IPS DF 6.9 (cell line): ENCODE measurements around the gene SLX4IP.

Experiments used
- DNase-seq: peaks from one replicate; pipeline ENCODE4 v3.0.0-alpha.2; 2013; ENCODE audit warnings: low read depth, low spot score
- H3K27ac ChIP-seq: one replicate; pipeline ENCODE4 v1.5.1; 2013; ENCODE audit warnings: low read length, control low read depth
- H3K27me3 ChIP-seq: 2 replicates; pipeline ENCODE4 v1.6.1; 2013; ENCODE audit warnings: mild to moderate bottlenecking, low read length; ENCODE audit not compliant: control insufficient read depth, insufficient read depth
- H3K36me3 ChIP-seq: 2 replicates; pipeline ENCODE4 v1.6.1; 2013; ENCODE audit warnings: low read length; ENCODE audit not compliant: control insufficient read depth, insufficient read depth
- H3K4me1 ChIP-seq: 2 replicates; pipeline ENCODE4 v1.6.1; 2013; ENCODE audit warnings: low read length; ENCODE audit not compliant: control insufficient read depth, insufficient read depth
- H3K4me3 ChIP-seq: 2 replicates; pipeline ENCODE4 v1.5.1; 2013; ENCODE audit warnings: mild to moderate bottlenecking, low read length
- H3K9me3 ChIP-seq: 2 replicates; pipeline ENCODE4 v1.6.1; 2013; ENCODE audit warnings: low read length, inconsistent platforms; ENCODE audit not compliant: control insufficient read depth, insufficient read depth
- WGBS: extraction: QIAGEN DNeasy Blood & Tissue Kit; methylation state at CpG from one replicate; pipeline ENCODE4 v1.1.7; 2013; ENCODE audit warnings: mixed read lengths, missing lambda C conversion rate; ENCODE audit not compliant: insufficient read length, insufficient coverage; 5-methylcytosine and 5-hydroxymethylcytosine counted together

The SLX4IP gene

DNA sequence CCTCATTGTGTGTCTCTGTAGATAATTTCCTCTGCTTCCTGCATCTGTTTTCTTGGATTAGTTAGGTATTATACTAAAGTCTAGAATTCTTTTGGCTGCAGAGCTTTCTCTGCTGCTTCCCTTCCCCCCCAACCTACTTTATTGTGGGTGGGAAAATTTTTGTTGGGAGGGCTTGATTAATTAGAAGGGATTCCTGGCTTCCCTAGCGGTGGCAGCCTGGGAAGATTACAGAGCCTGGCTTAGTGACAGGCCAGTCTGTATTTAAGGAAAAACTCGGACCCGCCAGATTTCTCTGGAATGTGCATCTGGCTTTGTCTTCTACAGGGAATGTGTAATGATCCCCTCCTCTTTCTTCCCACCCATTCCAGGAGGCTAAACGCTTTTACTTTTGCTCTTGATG lies 31.2 kb downstream of the SLX4IP start:
- H3K4me3 ChIP-seq = no peak overlapping the region
- no peaks in the 10 kb centered on the region for H3K27me3 ChIP-seq
- no peak for DNase-seq
- H3K36me3 ChIP-seq = no peaks in the 10 kb centered on the region; the same call in 1 of the 2 replicates
- H3K27ac ChIP-seq = no peak overlapping the region
- no CpG with 5 or more reads among the region's 4 CpGs for WGBS
- peaks cover 2% of the 10 kb centered on the region; the same call in 1 of the 2 replicates for H3K4me1 ChIP-seq
- no peaks in the 10 kb centered on the region; the same call in 1 of the 2 replicates for H3K9me3 ChIP-seq

DNA sequence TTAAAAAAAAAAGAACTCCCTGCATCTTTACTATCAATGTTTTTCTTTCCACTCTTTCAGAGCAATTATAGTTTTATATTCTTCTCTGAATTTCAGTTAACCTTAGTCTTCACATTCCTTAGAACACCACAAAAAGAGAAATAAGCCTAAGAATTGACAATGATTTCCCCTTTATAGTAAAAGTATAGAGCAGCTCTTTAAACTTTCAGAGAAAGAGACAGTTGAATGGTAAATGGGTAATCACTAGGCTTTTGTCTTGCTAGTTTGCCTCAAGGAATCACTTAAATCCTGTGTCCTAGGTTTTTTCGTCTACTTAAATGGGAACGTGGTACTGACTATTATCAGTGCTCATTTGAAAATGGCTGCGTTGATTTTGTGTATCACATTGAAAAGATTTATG lies 31.8 kb downstream of the SLX4IP start:
- no peak for DNase-seq
- no peaks in the 10 kb centered on the region for H3K9me3 ChIP-seq
- no peak overlapping the region for H3K4me3 ChIP-seq
- peaks cover 2% of the 10 kb centered on the region; the same call in 1 of the 2 replicates for H3K4me1 ChIP-seq
- no CpG with 5 or more reads among the region's 3 CpGs for WGBS
- H3K27ac ChIP-seq = no peak overlapping the region
- H3K27me3 ChIP-seq = no peaks in the 10 kb centered on the region
- no peaks in the 10 kb centered on the region; the same call in 1 of the 2 replicates for H3K36me3 ChIP-seq

DNA sequence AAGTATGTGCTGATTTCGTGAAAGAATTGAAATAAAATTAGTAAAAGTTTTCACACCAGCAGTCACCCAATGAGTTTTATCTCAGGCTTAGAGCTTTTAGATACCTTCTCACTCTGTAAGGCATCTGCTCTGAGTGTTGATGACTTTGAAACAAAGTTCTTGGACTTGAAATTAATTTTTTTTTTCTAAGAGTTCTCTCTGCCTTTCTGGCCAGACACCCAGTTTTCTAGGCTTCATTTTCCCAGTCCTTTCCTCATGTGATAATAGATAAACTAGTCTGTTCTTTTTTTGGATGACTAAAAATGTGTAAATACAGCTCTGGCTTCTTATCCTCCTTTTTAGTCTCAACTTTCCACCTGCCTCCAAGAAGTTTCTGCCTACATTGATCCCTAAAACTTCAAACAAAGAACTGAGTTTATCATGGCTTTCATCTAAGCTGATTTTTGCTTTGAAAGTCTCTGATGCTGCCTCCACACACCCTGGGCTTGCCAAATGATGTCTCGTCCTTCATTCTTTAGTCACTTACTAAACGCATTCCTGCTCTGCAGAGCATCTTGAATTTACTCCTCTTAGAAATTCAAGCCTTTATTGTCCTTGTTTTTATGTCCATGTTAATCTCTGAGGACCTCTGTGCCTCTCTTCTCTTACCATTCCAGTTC lies 32.7 kb downstream of the SLX4IP start:
- no CpG with 5 or more reads among the region's 3 CpGs for WGBS
- no peak for DNase-seq
- H3K4me1 ChIP-seq = peaks cover 2% of the 10 kb centered on the region; the same call in 1 of the 2 replicates
- H3K9me3 ChIP-seq = no peaks in the 10 kb centered on the region
- no peaks in the 10 kb centered on the region for H3K36me3 ChIP-seq
- H3K4me3 ChIP-seq = no peak overlapping the region
- H3K27me3 ChIP-seq = no peaks in the 10 kb centered on the region
- no peak overlapping the region for H3K27ac ChIP-seq

DNA sequence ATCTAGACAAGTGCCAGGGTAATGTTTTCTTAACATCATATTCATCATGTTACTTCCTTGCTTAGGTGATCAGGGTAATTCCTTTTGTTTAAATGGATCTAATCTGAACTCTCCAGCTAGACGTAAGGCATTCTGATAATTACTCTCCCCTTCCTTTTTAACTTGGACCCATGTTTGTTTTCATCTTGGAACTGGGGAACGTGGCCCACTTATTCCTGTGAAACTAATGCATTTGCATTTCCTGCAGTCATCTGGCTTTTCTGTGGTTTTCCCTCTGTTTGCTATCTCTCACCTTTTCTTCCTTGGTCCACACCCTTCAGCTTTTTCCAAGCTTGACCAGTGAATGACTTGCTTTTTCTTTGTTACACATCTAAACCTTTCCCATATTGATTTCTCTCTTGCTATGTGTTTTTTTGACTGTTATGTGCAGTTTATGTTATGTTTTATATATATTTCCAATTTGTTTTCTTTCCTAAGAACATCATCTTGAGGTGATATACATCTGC lies 33.3 kb downstream of the SLX4IP start:
- Histone ChIP-seq H3K9me3 (no peaks in the 10 kb centered on the region), H3K27me3 (no peaks in the 10 kb centered on the region), H3K36me3 (no peaks in the 10 kb centered on the region), H3K4me1 (peaks cover 2% of the 10 kb centered on the region; the same call in 1 of the 2 replicates), H3K4me3 (no peak overlapping the region), H3K27ac (no peak overlapping the region)
- no peak for DNase-seq
- no CpG with 5 or more reads among the region's 2 CpGs for WGBS

DNA sequence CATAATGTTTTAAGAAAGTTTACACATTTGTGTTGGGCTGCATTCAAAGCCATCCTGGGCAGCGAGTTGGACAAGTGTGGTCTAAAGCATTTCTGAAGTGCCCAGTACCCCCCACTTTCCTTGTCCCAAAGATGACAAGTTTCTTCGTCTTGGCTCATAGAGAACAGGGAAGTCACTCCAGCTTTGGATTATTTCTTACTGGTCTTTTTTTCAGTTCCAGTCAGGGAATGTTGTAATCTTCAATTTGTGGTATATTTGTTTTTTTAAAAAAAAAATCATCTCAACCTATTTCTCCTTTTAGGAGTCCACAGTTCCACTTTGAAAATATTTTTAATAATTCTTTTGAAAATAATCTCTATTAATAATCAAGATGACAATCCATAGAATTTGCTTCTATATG lies 34.0 kb downstream of the SLX4IP start:
- H3K27ac ChIP-seq = no peak overlapping the region
- no peak for DNase-seq

DNA sequence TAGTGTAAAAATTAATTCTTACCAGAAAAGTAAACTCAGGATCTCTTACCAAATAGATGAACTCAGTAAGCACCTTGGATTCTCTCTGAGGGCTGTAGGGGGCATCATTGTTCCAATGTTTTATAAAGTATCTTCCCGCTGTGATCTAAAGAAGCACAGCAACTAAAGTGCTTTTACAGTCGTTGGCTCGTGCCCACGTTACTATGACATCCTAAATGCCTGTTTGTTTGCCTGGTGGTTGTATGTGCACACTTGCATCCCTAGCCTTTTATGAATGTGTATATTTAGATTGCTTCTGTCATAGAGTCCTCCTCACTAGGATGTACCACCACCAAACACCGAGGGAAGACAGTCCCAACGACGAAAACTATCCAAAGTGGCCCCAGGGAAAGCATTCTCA lies 34.5 kb downstream of the SLX4IP start:
- no peak for DNase-seq
- no peaks in the 10 kb centered on the region for H3K27me3 ChIP-seq
- no peak overlapping the region for H3K27ac ChIP-seq
- H3K9me3 ChIP-seq = no peaks in the 10 kb centered on the region
- H3K4me3 ChIP-seq = no peak overlapping the region
- no peaks in the 10 kb centered on the region for H3K36me3 ChIP-seq
- no CpG with 5 or more reads among the region's 7 CpGs for WGBS
- peaks cover 2% of the 10 kb centered on the region; the same call in 1 of the 2 replicates for H3K4me1 ChIP-seq

More for the DNA sequence above, 34.0 kb downstream of the SLX4IP start:
- no peak overlapping the region for H3K4me3 ChIP-seq
- peaks cover 2% of the 10 kb centered on the region; the same call in 1 of the 2 replicates for H3K4me1 ChIP-seq
- H3K36me3 ChIP-seq = no peaks in the 10 kb centered on the region
- H3K27me3 ChIP-seq = no peaks in the 10 kb centered on the region
- H3K9me3 ChIP-seq = no peaks in the 10 kb centered on the region
- WGBS = no CpG with 5 or more reads among the region's 2 CpGs

DNA sequence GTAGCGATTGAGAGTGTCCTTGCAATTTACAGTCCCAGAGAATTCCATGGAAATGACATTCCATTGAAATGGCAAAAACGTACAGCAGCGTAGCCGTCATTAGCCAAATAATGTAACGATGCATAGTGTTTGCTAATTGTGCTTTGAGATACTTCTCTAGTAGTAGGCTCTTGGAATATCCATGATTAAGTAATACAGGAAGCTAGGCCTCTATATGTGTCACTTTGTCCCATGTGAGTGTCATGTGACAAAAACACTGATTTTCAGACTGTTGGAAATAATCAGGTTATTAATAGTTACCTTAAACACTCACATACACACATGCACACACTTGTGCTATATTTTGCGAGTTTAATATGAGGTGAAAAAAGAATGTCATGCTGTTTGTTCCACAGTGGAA lies 35.2 kb downstream of the SLX4IP start:
- Histone ChIP-seq H3K9me3 (no peaks in the 10 kb centered on the region), H3K4me3 (no peak overlapping the region), H3K36me3 (no peaks in the 10 kb centered on the region), H3K4me1 (peaks cover 6% of the 10 kb centered on the region; the same call in 1 of the 2 replicates), H3K27me3 (no peaks in the 10 kb centered on the region), H3K27ac (no peak overlapping the region)
- DNase-seq = no peak
- WGBS = no CpG with 5 or more reads among the region's 6 CpGs

DNA sequence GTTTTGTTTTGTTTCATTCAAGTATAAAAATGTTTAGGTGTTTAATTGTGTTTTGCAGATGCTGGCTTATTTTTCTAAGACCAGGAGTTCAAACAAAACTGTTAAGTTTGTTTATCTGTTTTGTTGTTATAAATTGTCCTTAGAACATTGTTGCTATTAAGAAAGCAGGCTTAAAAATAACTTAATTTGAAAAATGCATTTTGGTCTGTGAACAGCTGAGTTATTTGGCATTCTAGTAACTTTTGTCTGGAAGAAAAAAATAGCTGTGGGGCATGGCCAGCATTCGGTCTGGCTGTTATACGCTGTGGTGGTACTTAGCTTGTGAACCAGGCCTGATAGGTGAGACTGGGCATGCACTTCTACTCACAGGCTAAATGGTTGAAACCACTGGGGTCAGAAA lies 37.8 kb downstream of the SLX4IP start:
- DNase-seq = no peak
- Histone ChIP-seq H3K27me3 (no peaks in the 10 kb centered on the region), H3K9me3 (no peaks in the 10 kb centered on the region), H3K36me3 (no peaks in the 10 kb centered on the region), H3K4me3 (no peak overlapping the region), H3K27ac (no peak overlapping the region), H3K4me1 (peaks cover 7% of the 10 kb centered on the region; the same call in 1 of the 2 replicates)
- no CpG with 5 or more reads among the region's 2 CpGs for whole genome bisulfite sequencing

DNA sequence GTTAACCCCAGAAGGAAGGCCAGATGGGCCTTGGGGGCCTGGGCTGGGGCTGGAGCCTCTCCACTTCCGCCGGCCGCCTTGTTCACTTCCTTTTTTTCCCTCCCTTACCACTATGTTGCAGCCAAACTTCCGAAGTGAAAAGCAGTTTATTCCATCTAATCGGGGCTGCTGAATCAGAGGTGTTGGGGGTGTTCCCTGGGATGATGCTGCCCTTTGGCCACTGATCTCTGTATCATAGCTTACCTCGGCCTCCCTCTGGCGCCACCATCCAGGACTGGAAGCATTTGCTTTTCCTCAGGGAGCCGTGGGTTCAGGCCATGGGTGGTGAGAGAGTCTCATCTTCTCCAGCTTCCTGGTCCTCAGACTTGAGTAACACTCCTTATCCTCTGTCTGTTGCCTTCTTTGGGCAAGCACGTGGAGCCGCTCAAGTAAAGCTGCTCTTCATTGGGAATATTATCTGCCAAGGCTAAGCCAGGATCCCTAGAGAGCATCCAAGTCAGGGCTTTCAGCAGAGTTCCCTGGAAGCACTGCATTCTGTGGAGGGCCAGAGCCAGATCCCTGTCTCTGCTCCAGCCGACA lies 39.6 kb downstream of the SLX4IP start:
- Histone ChIP-seq H3K36me3 (no peaks in the 10 kb centered on the region), H3K4me1 (peaks cover 6% of the 10 kb centered on the region; the same call in 1 of the 2 replicates), H3K4me3 (no peak overlapping the region), H3K9me3 (no peaks in the 10 kb centered on the region), H3K27me3 (no peaks in the 10 kb centered on the region), H3K27ac (no peak overlapping the region)
- no peak for DNase-seq
- WGBS = no CpG with 5 or more reads among the region's 11 CpGs

DNA sequence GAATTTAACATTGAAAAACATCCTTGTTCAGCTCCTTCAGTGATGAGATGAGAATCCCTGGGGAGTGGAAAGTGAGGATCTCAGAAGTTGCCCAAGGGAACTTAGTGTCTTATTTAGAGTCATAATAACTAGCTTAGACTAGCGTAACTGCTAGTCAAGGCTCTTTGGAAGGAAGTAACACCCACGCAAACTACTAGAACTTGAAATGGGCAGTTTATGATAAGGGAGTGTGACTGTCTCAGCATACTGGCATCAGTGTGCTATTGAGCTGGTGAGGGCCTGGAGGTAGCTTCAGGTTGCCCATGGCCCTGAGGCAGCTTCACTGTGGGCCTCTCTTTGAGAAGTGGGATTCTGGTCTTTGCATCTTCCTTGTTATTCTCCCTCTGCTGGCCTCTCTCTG lies 40.1 kb downstream of the SLX4IP start:
- H3K9me3 ChIP-seq = no peaks in the 10 kb centered on the region
- no peak overlapping the region for H3K27ac ChIP-seq
- 0 out of 2 replicates have a peak, but pooled peaks cover 5% of the 10 kb centered on the region for H3K4me1 ChIP-seq
- H3K4me3 ChIP-seq = no peak overlapping the region
- WGBS = no CpG with 5 or more reads among the region's 2 CpGs
- no peaks in the 10 kb centered on the region for H3K27me3 ChIP-seq
- no peak for DNase-seq
- no peaks in the 10 kb centered on the region for H3K36me3 ChIP-seq
